NCI-H345 treated with DMSO at 0.1 percent for 48 hours (cell line): ENCODE measurements around the gene MAP4.
A peak's percentile ranks its signal among the peaks of the same experiment; 100 is the strongest.
"Not testable (repeated sequence)": the region's sequence is repeated elsewhere in the genome, so short reads cannot be mapped to it uniquely, and the experiment has no call there.

ENCODE experiments used
- DNase-seq: peaks from one replicate; lab custom pipeline; 2025; ENCODE audit not compliant: unreplicated experiment; lab: John Stamatoyannopoulos, UW

Gene MAP4

DNA sequence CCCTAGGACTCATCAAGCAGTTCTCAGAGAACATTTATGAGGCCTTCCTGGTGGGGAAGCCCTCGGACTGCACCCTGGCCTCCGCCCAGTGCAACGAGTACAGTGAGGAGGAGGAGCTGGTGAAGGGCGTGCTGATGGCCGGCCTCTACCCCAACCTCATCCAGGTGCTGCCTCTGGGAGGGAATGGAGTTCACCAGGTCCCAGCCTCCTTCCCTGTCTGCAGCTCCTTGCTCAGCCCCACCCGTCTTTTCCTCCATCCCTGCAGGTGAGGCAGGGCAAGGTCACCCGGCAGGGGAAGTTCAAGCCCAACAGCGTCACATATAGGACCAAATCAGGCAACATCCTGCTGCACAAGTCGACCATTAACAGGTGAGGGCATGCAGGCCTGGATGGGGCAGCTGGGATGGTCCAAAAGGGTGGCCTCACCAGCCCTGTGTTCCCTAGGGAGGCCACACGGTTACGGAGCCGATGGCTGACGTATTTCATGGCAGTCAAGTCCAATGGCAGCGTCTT is 167.0 kb downstream of the MAP4 start:
- DNase-seq: no peak

DNA sequence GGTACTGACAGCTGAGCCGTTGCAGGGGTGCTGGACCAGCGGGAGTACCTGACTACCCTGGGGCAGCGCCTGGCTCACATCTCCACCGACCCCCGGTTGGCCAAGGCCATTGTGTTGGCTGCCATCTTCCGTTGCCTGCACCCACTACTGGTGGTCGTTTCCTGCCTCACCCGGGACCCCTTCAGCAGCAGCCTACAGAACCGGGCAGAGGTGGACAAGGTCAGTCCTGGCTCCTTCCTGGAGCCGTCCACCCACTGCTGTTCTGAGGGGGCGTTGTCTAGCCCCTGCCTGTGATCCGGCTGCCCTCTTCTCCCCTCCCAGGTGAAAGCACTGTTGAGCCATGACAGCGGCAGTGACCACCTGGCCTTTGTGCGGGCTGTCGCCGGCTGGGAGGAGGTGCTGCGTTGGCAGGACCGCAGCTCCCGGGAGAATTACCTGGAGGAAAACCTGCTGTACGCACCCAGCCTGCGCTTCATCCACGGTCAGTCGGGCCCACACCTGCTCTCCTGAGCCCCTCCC is 167.6 kb downstream of the MAP4 start:
- no peak for DNase-seq

DNA sequence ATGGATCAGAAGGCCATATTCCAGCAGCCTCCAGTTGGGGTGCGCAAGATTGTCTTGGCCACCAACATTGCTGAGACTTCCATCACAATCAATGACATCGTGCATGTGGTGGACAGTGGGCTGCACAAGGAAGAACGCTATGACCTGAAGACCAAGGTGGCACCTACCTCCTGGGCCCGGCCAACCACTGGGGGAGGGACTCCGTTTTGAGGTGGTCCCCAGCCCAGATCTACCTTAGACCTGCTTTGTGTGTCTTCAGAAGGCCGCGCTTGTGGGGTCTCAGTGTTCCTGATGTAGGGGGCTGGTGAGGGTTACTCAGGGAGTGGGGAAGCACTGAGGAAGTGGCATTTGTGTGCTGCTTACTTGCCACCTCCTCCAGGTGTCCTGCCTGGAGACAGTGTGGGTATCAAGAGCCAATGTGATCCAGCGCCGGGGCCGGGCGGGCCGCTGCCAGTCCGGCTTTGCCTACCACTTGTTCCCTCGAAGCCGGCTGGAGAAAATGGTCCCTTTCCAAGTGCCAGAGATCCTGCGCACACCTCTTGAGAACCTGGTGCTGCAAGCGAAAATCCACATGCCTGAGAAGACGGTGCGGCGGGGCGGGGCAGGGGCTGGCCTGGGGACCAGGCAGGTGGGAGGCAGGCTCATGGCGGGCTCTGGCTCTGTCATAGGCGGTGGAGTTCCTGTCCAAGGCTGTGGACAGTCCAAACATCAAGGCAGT is 168.3 kb downstream of the MAP4 start:
- DNase-seq: no peak

DNA sequence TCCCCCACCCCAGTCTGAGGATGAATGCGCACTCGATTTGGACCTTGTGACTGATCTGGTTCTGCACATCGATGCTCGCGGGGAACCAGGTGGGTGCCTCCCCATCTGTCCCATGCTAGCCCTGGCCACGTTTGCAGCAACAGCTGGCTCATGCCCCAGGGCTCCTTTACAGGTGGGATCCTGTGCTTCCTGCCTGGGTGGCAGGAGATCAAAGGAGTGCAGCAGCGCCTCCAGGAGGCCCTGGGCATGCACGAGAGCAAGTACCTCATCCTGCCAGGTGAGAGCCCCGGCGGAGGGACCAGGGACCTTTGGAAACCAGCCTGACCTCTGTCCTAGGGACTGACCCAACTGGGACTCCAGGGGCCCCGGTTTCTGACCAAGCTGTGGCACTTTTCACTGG is 169.0 kb downstream of the MAP4 start:
- DNase-seq: no peak

DNA sequence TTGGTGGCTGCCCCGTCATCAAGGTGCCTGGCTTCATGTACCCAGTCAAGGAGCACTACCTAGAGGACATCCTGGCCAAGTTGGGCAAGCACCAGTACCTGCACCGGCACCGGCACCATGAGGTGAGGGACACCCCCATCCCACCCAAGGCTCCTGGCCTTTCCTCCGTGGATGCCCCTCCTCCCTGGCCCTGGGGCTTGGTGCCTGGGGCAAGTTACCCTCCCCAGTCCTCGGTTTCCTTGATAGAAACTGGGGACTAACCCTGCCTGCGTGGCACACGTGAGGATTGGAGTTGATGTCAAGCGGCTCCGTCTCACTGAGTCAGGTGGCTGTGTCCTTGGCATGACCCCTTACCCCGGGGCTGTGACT is 169.4 kb downstream of the MAP4 start:
- no peak for DNase-seq

DNA sequence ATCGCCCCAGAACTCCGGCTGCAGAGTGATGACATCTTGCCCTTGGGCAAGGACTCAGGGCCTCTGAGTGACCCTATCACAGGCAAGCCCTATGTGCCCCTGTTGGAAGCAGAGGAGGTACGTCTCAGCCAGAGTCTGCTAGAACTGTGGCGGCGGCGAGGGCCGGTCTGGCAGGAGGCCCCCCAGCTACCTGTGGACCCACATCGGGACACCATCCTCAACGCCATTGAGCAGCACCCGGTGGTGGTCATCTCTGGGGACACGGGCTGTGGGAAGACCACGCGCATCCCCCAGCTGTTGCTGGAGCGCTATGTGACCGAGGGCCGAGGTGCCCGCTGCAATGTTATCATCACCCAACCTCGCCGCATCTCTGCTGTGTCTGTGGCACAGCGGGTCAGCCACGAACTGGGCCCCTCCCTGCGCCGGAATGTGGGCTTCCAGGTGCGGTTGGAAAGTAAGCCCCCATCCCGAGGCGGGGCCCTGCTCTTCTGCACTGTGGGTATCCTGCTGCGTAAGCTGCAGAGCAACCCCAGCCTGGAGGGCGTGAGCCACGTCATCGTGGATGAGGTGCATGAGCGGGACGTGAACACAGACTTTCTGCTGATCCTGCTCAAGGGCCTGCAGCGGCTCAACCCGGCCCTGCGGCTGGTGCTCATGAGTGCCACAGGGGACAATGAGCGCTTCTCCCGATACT is 169.9 kb downstream of the MAP4 start:
- DNase-seq: no peak

DNA sequence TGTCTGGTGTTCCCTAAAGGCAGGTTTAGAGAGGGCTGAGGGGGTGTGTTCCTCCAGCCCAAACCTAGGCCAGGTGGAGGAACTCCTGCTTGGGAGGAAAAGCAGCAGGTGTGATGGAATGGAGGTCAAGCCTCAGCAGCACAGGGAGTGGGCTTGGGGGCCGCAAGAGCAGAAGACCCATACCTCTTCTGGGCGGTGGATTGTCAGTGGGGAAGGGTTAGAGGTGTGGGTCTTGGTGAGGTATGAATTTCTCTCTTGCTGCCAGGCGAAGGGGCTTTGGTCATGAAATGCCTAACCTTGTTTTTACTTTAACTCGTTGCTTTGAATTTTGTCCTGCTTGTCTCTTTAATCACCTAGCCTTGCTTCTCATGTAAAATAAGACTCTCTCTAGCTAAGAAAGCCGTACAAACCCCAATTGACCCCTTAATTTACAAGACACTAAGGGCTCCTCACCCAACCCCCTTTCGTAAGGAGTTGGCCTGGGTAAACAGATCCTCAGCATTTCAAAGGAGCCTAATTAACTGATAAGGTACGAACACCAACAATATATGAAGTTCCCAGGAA is 174.3 kb downstream of the MAP4 start:
- no peak for DNase-seq

DNA sequence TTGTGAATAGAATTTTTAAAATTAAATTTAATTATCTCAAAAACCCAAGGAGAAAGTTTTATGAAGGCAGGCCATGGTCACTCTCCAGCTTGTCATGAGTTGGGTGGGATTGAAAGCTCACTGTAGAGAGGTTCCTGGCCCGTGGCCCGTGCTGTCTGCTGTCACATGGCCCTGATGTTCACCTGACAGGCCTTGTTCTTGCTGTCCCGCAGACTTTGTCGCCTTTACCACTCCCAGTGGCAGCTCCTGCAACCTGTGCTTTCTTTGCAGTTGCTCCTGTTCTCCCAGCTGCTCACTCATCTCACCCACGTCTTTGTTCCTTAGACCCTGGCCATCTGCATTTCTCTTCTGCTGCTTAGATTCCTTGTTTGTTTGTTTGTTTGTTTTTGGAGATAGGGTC is 177.7 kb downstream of the MAP4 start:
- no peak for DNase-seq

DNA sequence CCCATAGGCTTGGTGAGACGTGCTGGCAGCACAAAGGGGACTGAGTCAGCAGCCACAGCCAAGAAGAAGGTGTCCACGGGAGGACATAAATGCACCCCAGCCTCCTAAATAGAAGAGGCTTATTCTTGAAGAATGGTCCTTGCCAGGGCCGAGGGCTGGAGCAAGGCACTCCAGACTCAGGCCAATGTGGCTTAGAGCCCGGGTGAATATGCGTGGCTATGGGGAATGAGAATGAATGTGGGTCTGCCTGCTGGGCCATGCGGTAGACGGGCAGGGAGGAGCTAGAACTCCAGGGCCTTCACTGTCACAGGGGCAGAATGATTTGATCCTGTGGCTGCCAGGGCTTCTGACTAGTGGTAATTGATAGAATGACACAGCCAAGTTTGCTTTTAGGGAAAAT is 179.2 kb downstream of the MAP4 start:
- no peak for DNase-seq

DNA sequence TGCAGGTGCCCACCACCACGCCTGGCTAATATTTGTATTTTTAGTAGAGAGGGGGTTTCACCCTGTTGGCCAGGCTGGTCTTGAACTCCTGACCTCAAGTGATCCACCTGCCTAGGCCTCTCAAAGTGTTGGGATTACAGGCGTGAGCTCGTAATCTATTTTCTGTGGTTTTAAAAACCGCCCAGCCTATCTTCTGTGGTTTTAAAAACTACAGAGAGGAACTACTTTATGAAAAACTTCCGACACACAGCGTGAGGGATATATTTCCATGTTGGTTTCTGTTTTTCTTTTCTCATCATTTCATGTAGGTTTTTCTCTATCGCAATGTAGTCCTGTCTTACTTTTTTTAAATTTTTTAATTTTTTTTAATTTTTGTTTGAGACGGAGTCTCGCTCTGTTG is 186.7 kb downstream of the MAP4 start:
- not testable (repeated sequence) for DNase-seq

DNA sequence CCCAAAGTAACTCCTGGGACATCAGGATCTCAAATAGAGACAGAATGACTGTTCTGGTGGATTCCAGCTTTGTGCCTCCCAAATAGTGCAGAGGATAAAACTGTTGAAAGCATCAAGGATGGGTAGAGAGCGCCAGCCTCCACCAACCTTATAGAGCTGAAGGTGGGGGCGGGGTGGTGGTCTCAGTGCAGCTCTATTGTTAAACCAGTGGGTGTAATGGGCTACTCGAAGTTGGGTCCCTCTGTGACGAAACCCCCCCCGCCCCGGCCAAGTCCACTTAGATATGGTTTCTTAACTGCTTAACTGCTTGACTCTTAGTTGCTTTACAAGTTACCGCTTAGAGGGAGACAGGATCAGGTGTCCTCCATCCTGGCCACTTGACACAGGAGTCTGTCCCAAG is 190.6 kb downstream of the MAP4 start:
- DNase-seq: no peak

DNA sequence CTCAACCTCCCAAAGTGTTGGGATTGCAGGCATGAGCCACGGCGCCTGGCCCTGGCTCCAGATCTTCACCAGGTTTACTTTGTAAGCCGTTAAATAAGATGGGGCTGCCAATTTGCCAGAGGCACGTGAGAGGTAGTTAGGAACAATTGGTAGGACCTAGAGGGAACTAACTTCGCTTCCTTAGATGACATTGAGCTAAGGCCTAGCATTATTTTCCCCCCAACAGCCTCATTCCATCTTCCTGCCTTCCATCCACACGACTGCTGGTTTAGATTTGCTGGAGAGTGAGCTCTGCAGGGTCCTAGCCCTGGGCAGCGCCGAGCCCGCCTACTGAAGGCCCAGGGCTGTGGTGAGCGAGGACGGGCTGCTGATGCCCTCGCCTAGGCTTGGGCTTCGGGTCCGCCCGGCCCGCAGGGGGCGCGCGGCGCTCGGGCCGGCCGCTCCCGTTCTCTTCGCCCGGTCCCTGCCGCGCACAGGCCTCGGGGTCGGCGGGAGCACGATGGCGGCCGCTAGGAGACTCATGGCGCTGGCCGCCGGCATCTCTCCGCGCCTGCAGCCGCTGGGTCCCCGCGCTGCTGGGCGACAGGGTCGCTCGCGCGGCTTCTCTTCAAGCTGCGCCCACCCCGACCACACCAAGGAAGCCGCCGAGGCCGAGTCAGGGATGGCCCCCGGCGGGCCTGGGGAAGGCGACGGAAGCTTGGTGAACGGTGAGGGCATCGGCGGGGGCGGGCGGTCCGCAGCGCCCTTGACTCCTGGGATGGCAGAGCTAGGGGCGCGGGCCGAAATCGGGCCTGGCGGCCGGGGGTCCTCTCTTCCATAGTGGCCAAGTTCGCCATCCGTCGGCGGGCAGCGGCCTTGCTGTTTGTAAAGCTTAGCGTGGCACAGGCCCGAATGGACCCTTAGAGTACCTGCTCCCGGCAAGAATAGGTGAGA is 191.4 kb downstream of the MAP4 start:
- peak; percentile 50 for DNase-seq

DNA sequence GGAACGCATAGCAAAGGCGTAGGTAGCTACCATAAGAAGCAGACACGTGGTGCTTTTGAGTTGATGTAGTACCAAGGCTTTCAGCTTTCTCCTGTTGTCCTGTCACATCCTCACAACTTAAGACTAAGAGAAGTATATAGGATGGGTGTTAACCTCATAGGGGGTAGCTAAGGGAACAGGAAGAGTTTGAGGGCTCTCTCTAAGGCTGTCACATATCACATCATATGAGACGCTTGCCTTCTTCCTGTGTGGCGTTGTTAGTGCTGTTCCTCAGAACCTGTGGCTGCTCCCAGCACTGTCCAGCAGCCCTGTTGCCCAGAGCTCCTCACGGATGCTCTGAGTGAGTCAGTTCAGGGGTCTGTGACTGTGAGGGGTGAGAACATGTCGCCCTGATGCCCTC is 198.6 kb downstream of the MAP4 start:
- DNase-seq: no peak

DNA sequence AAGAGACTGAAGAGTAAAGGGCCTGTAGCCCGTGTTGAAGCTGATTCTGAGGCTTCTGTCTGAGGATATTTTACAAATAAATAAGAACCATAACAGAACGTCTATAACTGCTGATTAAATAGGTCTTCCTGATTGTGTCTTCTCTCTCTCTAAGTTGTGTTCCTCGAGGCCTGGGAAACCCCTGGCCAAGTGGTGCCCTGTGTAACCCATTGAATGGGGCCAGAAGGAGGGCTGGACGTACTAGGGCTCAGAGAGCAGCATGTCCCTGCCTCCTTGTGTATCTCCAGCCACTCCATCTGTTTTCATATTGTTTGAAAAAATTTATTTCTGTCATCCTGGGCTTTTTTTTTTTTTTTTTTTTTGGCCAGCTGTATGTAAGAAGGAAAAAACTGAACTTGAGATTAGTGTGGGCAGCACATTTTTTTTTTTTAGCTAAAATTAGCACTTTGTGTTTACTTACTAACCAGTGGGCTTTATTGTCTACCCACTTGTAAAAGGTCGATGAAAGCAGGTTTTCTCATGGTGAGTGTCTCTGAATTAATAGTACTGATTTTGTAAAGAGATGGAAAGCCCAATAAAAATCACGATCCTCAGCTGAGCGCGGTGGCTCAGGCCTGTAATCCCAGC is 202.6 kb downstream of the MAP4 start:
- no peak for DNase-seq

DNA sequence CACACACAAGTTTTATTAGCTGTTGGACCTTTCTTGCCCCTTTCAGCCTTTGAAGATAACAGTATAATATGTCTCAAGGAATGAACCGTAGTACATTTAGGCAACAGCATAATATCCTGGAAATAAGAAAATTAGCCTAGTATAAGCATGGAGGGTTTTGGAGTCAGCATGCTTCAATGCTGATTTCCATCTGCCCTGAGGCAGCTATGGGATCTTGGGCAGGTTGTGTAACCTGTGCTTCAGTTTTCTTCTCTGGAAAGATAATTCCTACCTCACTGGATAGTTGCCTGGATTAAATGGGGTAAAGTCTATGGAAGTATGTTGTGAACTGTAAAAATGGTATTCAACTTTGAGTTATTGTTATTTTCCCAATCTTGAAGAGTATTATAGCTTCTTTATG is 211.6 kb downstream of the MAP4 start:
- no peak for DNase-seq

DNA sequence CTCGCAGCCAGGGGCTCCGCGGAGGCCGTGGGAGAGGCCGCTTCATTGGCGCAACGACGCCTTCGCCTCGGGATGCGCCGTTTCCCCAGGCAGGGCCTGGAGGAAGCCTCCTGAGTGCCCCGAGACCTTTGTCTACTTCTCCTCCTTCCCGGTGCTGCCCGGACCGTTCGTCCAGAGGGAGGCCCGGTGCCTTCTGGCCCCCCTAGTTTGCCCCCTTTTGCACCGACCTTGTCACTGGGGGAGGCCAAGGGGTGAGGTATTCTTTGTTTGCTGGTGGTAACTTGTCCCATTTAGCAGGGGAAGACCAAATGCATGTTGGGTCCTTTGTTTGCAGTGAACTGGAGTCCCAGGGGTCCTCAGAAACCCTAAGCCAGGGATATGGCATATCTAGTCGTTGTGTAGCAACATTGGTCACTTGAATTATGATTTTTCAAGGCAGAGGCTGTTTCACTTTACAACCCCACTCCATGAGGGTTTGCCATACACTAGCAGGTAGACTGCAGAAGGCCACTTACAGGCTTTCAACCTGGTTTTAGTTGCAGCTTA is 212.7 kb downstream of the MAP4 start:
- DNase-seq: no peak

DNA sequence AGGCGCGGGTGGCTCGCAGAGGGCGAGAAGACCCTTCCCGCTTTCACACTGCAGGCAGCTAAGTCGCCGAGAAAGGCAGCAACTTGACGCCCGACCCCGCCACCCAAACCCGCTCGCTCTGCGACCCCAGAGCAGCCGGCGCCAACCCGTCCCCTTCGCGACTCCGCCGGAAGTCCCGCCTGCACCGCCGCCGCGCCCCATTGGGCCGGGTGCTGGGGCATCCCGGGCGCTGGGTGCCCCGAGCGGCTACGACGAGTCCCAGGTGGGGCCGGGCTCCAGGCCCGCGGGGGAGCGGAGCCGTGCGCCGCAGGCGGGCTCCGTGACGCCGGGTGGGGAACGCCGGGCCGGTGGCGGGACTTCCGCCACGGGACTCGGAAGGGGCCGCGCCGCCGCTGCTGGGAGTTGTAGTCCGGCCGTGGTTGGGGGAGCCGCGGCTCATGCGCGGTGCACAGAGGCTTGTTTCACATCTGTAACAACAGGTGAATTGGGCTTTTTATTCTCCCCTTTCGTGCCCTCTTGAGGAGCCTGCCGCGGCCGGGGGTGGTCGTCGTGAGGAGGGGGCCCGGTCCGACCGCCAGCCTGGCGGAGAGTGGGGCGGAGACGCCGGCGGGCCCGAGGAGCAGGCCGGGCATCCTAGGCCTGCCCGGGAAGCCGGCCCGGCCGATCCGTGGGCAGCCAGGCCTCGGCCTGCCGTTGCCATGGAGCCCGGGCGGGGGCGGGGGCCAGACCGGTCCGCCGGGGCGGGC is 213.3 kb downstream of the MAP4 start, which contains the start of gene DHX30:
Gene DHX30 (plus strand): TSS at position 405 of the 746 bp plus-strand sequence. CDS start 7,546 bp downstream, outside the sequence.
- DNase-seq: peak; percentile 32
